Activated CD8-positive, alpha-beta T cell treated with anti-CD3 and anti-CD28 coated beads for 36 hours (primary cell): Measurements from ENCODE around the gene TUBA8. TPM values are rescaled to one million over a fixed set of nuclear protein-coding genes. Genes with fewer than 3 reads are reported as not detected.

Experiments
- ATAC-seq: fragments of 200-7000 bp; cut with Tn5 transposase; one replicate; pipeline ENCODE4 v1.10.0; 2021; ENCODE audit warnings: mild to moderate bottlenecking, moderate library complexity
- CTCF ChIA-PET: fragments of 350-600 bp; sonication (Branson Sonifier 250); formaldehyde crosslinking; loops from one replicate; lab custom pipeline; 2021; ENCODE audit warnings: antibody characterized with exemption; lab: Charles Lee
- POLR2A ChIA-PET: fragments of 350-600 bp; sonication (Branson Sonifier 250); formaldehyde crosslinking; loops from one replicate; lab custom pipeline; 2021; ENCODE audit warnings: antibody characterized with exemption; lab: Charles Lee
- DNase-seq: peaks from one replicate; pipeline ENCODE4 v3.0.0-alpha.2; 2020
- H3K27ac Mint-ChIP-seq: one replicate; pipeline ENCODE4 v1.8.0; 2021; ENCODE audit warnings: mild to moderate bottlenecking, mixed read lengths
- H3K27me3 Mint-ChIP-seq: one replicate; pipeline ENCODE4 v1.8.0; 2021; ENCODE audit warnings: mixed read lengths
- H3K36me3 Mint-ChIP-seq: one replicate; pipeline ENCODE4 v1.8.0; 2021; ENCODE audit warnings: low read depth, mixed read lengths
- H3K4me1 Mint-ChIP-seq: one replicate; pipeline ENCODE4 v1.8.0; 2021; ENCODE audit warnings: low read depth, mixed read lengths
- H3K4me3 Mint-ChIP-seq: one replicate; pipeline ENCODE4 v1.8.0; 2021; ENCODE audit warnings: mild to moderate bottlenecking, moderate library complexity, mixed read lengths
- H3K9me3 Mint-ChIP-seq: one replicate; pipeline ENCODE4 v1.8.0; 2021; ENCODE audit warnings: mixed read lengths
- CTCF ChIP-seq: fragments of 200-600 bp; IDR thresholded peaks from one replicate; pipeline ENCODE4 v1.8.0; 2022; ENCODE audit warnings: antibody characterized with exemption, mild to moderate bottlenecking
- intact Hi-C: fragments of 100-400 bp; cut with micrococcal nuclease; formaldehyde crosslinking; loops from one replicate; pipeline ENCODE4 v1.10.0; 2022
- total RNA-seq, 2 experiments: library from RNA; stranded (reverse); gene quantifications; one replicate each; pipeline ENCODE4 v1.2.3, GENCODE V29; 2021

The TUBA8 gene
- total RNA-seq, 2 experiments from 2014 or later, result 0.56 to 0.85 TPM

- no peak overlapping the region for H3K27ac Mint-ChIP-seq
These were observed 16.9 kb upstream of the TUBA8 start for GRCh38 chr22:18093661-18094060.

GRCh38 chr22:18095101-18095805 lies 15.4 kb upstream of the TUBA8 start:
- intact Hi-C loops, result no loop called here
- no peak overlapping the region for H3K4me3 Mint-ChIP-seq
- peaks cover 3% of the 10 kb centered on the region for H3K9me3 Mint-ChIP-seq
- ChIA-PET CTCF (interaction anchor here (0.6 kb wide), 1 partner anchor 19 kb away, joined by 3 read pairs; no protein-coding TSS in a partner anchor), POLR2A (no interaction called here)
- ATAC-seq (no peak), DNase-seq (peak; percentile 30)
- no peak for TF ChIP-seq CTCF
- no peaks in the 10 kb centered on the region for H3K27me3 Mint-ChIP-seq
- H3K4me1 Mint-ChIP-seq, result peaks cover 17% of the 10 kb centered on the region
- H3K27ac Mint-ChIP-seq, result no peak overlapping the region
- H3K36me3 Mint-ChIP-seq, result peaks cover 45% of the 10 kb centered on the region

More at GRCh38 chr22:18093661-18094060, 16.9 kb upstream of the TUBA8 start:
- no peak for TF ChIP-seq CTCF
- CTCF ChIA-PET, result interaction anchor here (1.2 kb wide), 1 partner anchor 14 kb away, joined by 4 read pairs; no protein-coding TSS in a partner anchor
- Mint-ChIP-seq H3K4me3 (no peak overlapping the region), H3K36me3 (peaks cover 47% of the 10 kb centered on the region), H3K9me3 (peaks cover 3% of the 10 kb centered on the region), H3K4me1 (peaks cover 21% of the 10 kb centered on the region), H3K27me3 (no peaks in the 10 kb centered on the region)
- ATAC-seq (no peak), DNase-seq (no peak)
- intact Hi-C loops, result no loop called here
- POLR2A ChIA-PET, result interaction anchor here (0.7 to 1.0 kb wide), 2 partner anchors 10 to 1138 kb away, joined by 3 to 4 read pairs; no protein-coding TSS in a partner anchor

- no peak overlapping the region for H3K4me3 Mint-ChIP-seq
- no peaks in the 10 kb centered on the region for H3K27me3 Mint-ChIP-seq
- peaks cover 44% of the 10 kb centered on the region for H3K36me3 Mint-ChIP-seq
- DNase-seq, result peak; percentile 30
- no peak for TF ChIP-seq CTCF
- intact Hi-C loops, result no loop called here
- peak; percentile 62 for ATAC-seq
- ChIA-PET POLR2A (no interaction called here), CTCF (no interaction called here)
- H3K27ac Mint-ChIP-seq, result no peak overlapping the region
- peaks cover 10% of the 10 kb centered on the region for H3K4me1 Mint-ChIP-seq
- H3K9me3 Mint-ChIP-seq, result peaks cover 3% of the 10 kb centered on the region
These were observed 13.8 kb upstream of the TUBA8 start for GRCh38 chr22:18096823-18097222.

- ChIA-PET CTCF (interaction anchor here (0.9 to 1.3 kb wide), 2 partner anchors 23 to 24 kb away, joined by 3 read pairs; partner anchors contain the start of gene PEX26), POLR2A (interaction anchor here (0.8 to 1.0 kb wide), 2 partner anchors 11 to 250 kb away, joined by 3 read pairs; no protein-coding TSS in a partner anchor)
- Mint-ChIP-seq H3K27me3 (peaks cover under 1% of the 10 kb centered on the region), H3K36me3 (peaks cover 52% of the 10 kb centered on the region), H3K27ac (no peak overlapping the region), H3K9me3 (peaks cover 6% of the 10 kb centered on the region), H3K4me3 (no peak overlapping the region), H3K4me1 (peaks cover 20% of the 10 kb centered on the region)
- DNase-seq, result no peak
- intact Hi-C loops, result loop anchor here (5.0 kb wide), 1 partner anchor 47 kb away; no protein-coding TSS in a partner anchor
- no peak for ATAC-seq
- TF ChIP-seq CTCF, result no peak
These were observed 9.8 kb upstream of the TUBA8 start for GRCh38 chr22:18100781-18101180.

GRCh38 chr22:18101536-18101935 lies 9.1 kb upstream of the TUBA8 start:
- peaks cover 3% of the 10 kb centered on the region for H3K27me3 Mint-ChIP-seq
- ATAC-seq, result no peak
- peaks cover 51% of the 10 kb centered on the region for H3K36me3 Mint-ChIP-seq
- no peak overlapping the region for H3K27ac Mint-ChIP-seq
- intact Hi-C loops, result loop anchor here (5.0 kb wide), 1 partner anchor 46 kb away; no protein-coding TSS in a partner anchor
- peaks cover 22% of the 10 kb centered on the region for H3K4me1 Mint-ChIP-seq
- CTCF ChIA-PET, result no interaction called here
- H3K9me3 Mint-ChIP-seq, result peaks cover 10% of the 10 kb centered on the region
- DNase-seq, result no peak
- POLR2A ChIA-PET, result no interaction called here
- H3K4me3 Mint-ChIP-seq, result no peak overlapping the region
- no peak for TF ChIP-seq CTCF
